GM12801 (cell line): ENCODE data around the gene FAM186B.
A peak's percentile ranks its signal among the peaks of the same experiment; 100 is the strongest.

Source experiments
- CTCF ChIP-seq: IDR thresholded peaks from one replicate; pipeline ENCODE4 v1.5.1; 2011; ENCODE audit warnings: control low read depth; ENCODE audit not compliant: insufficient read length; ENCODE audit errors: extremely low read depth

Gene FAM186B

GRCh38 chr12:49643135-49643534 lies 37.7 kb upstream of the FAM186B start:
- no peak for TF ChIP-seq CTCF

- TF ChIP-seq CTCF = no peak
These were observed 36.9 kb upstream of the FAM186B start for GRCh38 chr12:49642370-49642802.

- no peak for TF ChIP-seq CTCF
These were observed 36.4 kb upstream of the FAM186B start for GRCh38 chr12:49641748-49642369.

GRCh38 chr12:49636979-49637755 lies 31.7 kb upstream of the FAM186B start:
- peak; percentile 73 for TF ChIP-seq CTCF

- TF ChIP-seq CTCF = no peak
These were observed 31.1 kb upstream of the FAM186B start for GRCh38 chr12:49636574-49636973.

- no peak for TF ChIP-seq CTCF
These were observed 30.2 kb upstream of the FAM186B start for GRCh38 chr12:49635656-49636055.

- TF ChIP-seq CTCF = no peak
These were observed 29.6 kb upstream of the FAM186B start for GRCh38 chr12:49635036-49635435.
